IPS-18c (cell line): ENCODE results near the gene LDHAL6B.

Experiments
- H3K4me3 ChIP-seq: 2 replicates; pipeline ENCODE4 v1.7.0; 2013; ENCODE audit warnings: low read depth, mild to moderate bottlenecking, low read length, moderate library complexity; ENCODE audit not compliant: insufficient read depth
- H3K9me3 ChIP-seq: one replicate; pipeline ENCODE4 v1.6.1; 2013; ENCODE audit warnings: mild to moderate bottlenecking, low read length, moderate library complexity; ENCODE audit not compliant: control insufficient read depth, insufficient read depth

The LDHAL6B gene

GRCh38 chr15:59174151-59174834 lies 32.4 kb upstream of the LDHAL6B start:
- Histone ChIP-seq H3K4me3 (no peak overlapping the region), H3K9me3 (no peaks in the 10 kb centered on the region)

- Histone ChIP-seq H3K4me3 (no peak overlapping the region), H3K9me3 (no peaks in the 10 kb centered on the region)
Measured at GRCh38 chr15:59174835-59175831, 31.5 kb upstream of the LDHAL6B start.

GRCh38 chr15:59176653-59177316 lies 29.9 kb upstream of the LDHAL6B start:
- Histone ChIP-seq H3K9me3 (peaks cover 2% of the 10 kb centered on the region), H3K4me3 (no peak overlapping the region)

- peaks cover 2% of the 10 kb centered on the region for H3K9me3 ChIP-seq
- H3K4me3 ChIP-seq = no peak overlapping the region
Measured at GRCh38 chr15:59177317-59177660, 29.4 kb upstream of the LDHAL6B start.

- no peak overlapping the region for H3K4me3 ChIP-seq
- peaks cover 2% of the 10 kb centered on the region for H3K9me3 ChIP-seq
Measured at GRCh38 chr15:59178151-59178695, 28.4 kb upstream of the LDHAL6B start.

- Histone ChIP-seq H3K9me3 (peaks cover 2% of the 10 kb centered on the region), H3K4me3 (no peak overlapping the region)
Measured at GRCh38 chr15:59179717-59180116, 26.9 kb upstream of the LDHAL6B start.

GRCh38 chr15:59180945-59181600 lies 25.6 kb upstream of the LDHAL6B start:
- H3K9me3 ChIP-seq = peaks cover 2% of the 10 kb centered on the region
- H3K4me3 ChIP-seq = no peak overlapping the region

- H3K9me3 ChIP-seq = peaks cover 2% of the 10 kb centered on the region
Measured at GRCh38 chr15:59185725-59186124, 20.9 kb upstream of the LDHAL6B start.

GRCh38 chr15:59186501-59186900 lies 20.1 kb upstream of the LDHAL6B start:
- H3K9me3 ChIP-seq = no peaks in the 10 kb centered on the region
- no peak overlapping the region for H3K4me3 ChIP-seq

More at GRCh38 chr15:59185725-59186124, 20.9 kb upstream of the LDHAL6B start:
- H3K4me3 ChIP-seq = no peak overlapping the region

GRCh38 chr15:59189241-59189640 lies 17.4 kb upstream of the LDHAL6B start:
- H3K4me3 ChIP-seq = no peak overlapping the region

GRCh38 chr15:59190291-59190690 lies 16.4 kb upstream of the LDHAL6B start:
- Histone ChIP-seq H3K9me3 (no peaks in the 10 kb centered on the region), H3K4me3 (no peak overlapping the region)

More at GRCh38 chr15:59189241-59189640, 17.4 kb upstream of the LDHAL6B start:
- no peaks in the 10 kb centered on the region for H3K9me3 ChIP-seq

GRCh38 chr15:59191855-59192237 lies 14.8 kb upstream of the LDHAL6B start:
- Histone ChIP-seq H3K4me3 (no peak overlapping the region), H3K9me3 (no peaks in the 10 kb centered on the region)

- Histone ChIP-seq H3K4me3 (no peak overlapping the region), H3K9me3 (no peaks in the 10 kb centered on the region)
Measured at GRCh38 chr15:59194639-59195325, 11.9 kb upstream of the LDHAL6B start.

GRCh38 chr15:59196416-59196815 lies 10.2 kb upstream of the LDHAL6B start:
- H3K9me3 ChIP-seq = no peaks in the 10 kb centered on the region
- H3K4me3 ChIP-seq = no peak overlapping the region

GRCh38 chr15:59197454-59197853 lies 9.2 kb upstream of the LDHAL6B start:
- H3K4me3 ChIP-seq = no peak overlapping the region
- H3K9me3 ChIP-seq = no peaks in the 10 kb centered on the region

GRCh38 chr15:59199626-59200465 lies 6.8 kb upstream of the LDHAL6B start:
- Histone ChIP-seq H3K4me3 (no peak overlapping the region), H3K9me3 (no peaks in the 10 kb centered on the region)
